Activated CD4-positive, alpha-beta T cell treated with anti-CD3 and anti-CD28 coated beads for 36 hours (primary cell): Measurements from ENCODE around the gene GPBP1L1. TPM values are rescaled to one million over a fixed set of nuclear protein-coding genes. Genes with fewer than 3 reads are reported as not detected.
A peak's percentile ranks its signal among the peaks of the same experiment; 100 is the strongest.

Source experiments
- ATAC-seq: fragments of 200-7000 bp; cut with Tn5 transposase; one replicate; pipeline ENCODE4 v1.10.0; 2021; ENCODE audit warnings: mild to moderate bottlenecking, moderate library complexity
- CTCF ChIA-PET: fragments of 350-600 bp; sonication (Branson Sonifier 250); formaldehyde crosslinking; loops from one replicate; lab custom pipeline; 2021; ENCODE audit warnings: antibody characterized with exemption; lab: Charles Lee
- POLR2A ChIA-PET: fragments of 350-600 bp; sonication (Branson Sonifier 250); formaldehyde crosslinking; loops from one replicate; lab custom pipeline; 2021; ENCODE audit warnings: antibody characterized with exemption, inconsistent platforms; lab: Charles Lee
- DNase-seq: peaks from one replicate; pipeline ENCODE4 v3.0.0-alpha.2; 2020
- H3K27ac Mint-ChIP-seq: one replicate; pipeline ENCODE4 v1.8.0; 2021; ENCODE audit warnings: mixed read lengths
- H3K27me3 Mint-ChIP-seq: one replicate; pipeline ENCODE4 v1.8.0; 2021; ENCODE audit warnings: mixed read lengths
- H3K36me3 Mint-ChIP-seq: one replicate; pipeline ENCODE4 v1.8.0; 2021; ENCODE audit warnings: low read depth, mixed read lengths
- H3K4me1 Mint-ChIP-seq: one replicate; pipeline ENCODE4 v1.8.0; 2021; ENCODE audit warnings: mixed read lengths
- H3K4me3 Mint-ChIP-seq: one replicate; pipeline ENCODE4 v1.8.0; 2021; ENCODE audit warnings: mild to moderate bottlenecking, moderate library complexity, mixed read lengths
- H3K9me3 Mint-ChIP-seq: one replicate; pipeline ENCODE4 v1.8.0; 2021; ENCODE audit warnings: low read depth, mixed read lengths
- intact Hi-C, 2 experiments: fragments of 100-400 bp; cut with DNase I in 1 of 2; cut with micrococcal nuclease in 1 of 2; formaldehyde crosslinking; loops; one replicate each; pipeline versions ENCODE4 v1.14.2 to v1.15.1; 2022 to 2024; cut with DNase I, micrococcal nuclease
- total RNA-seq, 2 experiments: library from RNA; stranded (reverse); gene quantifications; one replicate each; pipeline ENCODE4 v1.2.3, GENCODE V29; 2021

The GPBP1L1 gene
- total RNA-seq, 2 experiments from 2014 or later: 101 to 112 TPM

DNA sequence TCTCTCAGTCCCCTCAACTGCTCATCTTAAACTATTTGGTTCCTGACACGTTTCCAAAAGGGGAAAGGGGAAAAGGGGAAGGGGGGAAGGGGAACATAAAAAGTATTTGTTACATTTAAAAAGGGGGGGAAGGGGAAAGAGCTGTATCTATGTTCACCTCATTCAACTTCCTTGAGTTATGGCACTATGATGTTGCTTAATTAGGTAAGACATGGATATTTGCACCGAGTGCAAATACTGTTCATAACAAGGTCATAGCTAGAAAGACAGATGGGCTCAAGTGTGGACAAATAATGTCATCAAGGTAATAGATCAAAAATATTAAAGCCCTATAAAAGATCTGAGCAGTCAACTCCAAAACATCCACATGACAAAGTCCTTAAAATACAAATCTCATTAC lies 26.0 kb downstream of the GPBP1L1 start:
- no peaks in the 10 kb centered on the region for H3K9me3 Mint-ChIP-seq
- H3K27ac Mint-ChIP-seq: no peak overlapping the region
- intact Hi-C loops: no loop called here
- peaks cover 44% of the 10 kb centered on the region for H3K36me3 Mint-ChIP-seq
- CTCF ChIA-PET: interaction anchor here (1.0 kb wide), 1 partner anchor 190 kb away, joined by 3 read pairs; no protein-coding TSS in a partner anchor
- H3K4me3 Mint-ChIP-seq: no peak overlapping the region
- DNase-seq: no peak
- no peaks in the 10 kb centered on the region for H3K27me3 Mint-ChIP-seq
- POLR2A ChIA-PET: no interaction called here
- no peak for ATAC-seq
- peaks cover 19% of the 10 kb centered on the region for H3K4me1 Mint-ChIP-seq

DNA sequence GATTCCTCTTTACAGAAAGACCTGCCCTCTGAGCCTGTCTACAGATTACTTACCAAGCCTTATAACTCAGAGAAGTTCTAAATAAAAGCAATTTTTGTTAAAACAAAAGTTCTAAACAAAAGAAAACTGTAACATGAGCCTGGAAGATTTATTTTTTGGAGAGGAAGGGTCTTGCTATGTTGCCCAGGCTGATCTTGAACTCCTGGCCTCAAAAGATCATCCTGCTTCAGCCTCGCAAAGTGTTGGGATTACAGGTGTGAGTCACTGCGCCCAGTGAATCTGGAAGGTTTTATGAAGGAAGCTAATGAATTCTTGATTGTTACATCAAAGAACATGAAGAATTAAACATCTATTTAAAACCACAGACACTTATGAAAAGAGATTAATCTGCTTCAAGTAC lies 27.1 kb downstream of the GPBP1L1 start:
- no peak overlapping the region for H3K27ac Mint-ChIP-seq
- ATAC-seq (no peak), DNase-seq (no peak)
- intact Hi-C loops: loop anchor here (5.0 to 10.0 kb wide), 3 partner anchors 148 to 186 kb away; no protein-coding TSS in a partner anchor
- CTCF ChIA-PET: interaction anchor here (0.6 to 0.8 kb wide), 2 partner anchors 180 to 564 kb away, joined by 3 to 5 read pairs; no protein-coding TSS in a partner anchor
- POLR2A ChIA-PET: no interaction called here
- H3K4me1 Mint-ChIP-seq: peaks cover 27% of the 10 kb centered on the region
- H3K27me3 Mint-ChIP-seq: no peaks in the 10 kb centered on the region
- no peak overlapping the region for H3K4me3 Mint-ChIP-seq
- peaks cover 51% of the 10 kb centered on the region for H3K36me3 Mint-ChIP-seq
- no peaks in the 10 kb centered on the region for H3K9me3 Mint-ChIP-seq

DNA sequence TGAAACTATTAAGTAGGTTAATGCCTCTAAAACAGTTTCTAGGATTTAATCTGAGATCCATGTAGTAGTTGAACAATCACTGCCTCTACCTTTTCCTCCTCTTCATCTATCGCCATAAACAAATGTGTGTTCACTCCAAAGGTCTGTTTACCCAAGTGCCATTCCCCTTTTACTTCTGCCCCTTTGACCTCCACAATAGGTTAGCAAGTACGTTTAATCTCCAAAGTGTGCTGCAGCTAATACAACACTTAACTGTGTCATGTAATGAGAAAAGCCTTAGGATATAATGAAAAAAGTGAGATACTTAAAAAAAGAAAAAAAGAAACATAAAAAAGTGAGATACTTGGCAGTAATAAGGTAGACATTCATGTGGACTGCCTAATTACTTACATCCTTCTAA lies 28.2 kb downstream of the GPBP1L1 start:
- H3K4me1 Mint-ChIP-seq: peaks cover 23% of the 10 kb centered on the region
- CTCF ChIA-PET: interaction anchor here (1.1 kb wide), 1 partner anchor 525 kb away, joined by 3 read pairs; no protein-coding TSS in a partner anchor
- H3K36me3 Mint-ChIP-seq: peaks cover 50% of the 10 kb centered on the region

DNA sequence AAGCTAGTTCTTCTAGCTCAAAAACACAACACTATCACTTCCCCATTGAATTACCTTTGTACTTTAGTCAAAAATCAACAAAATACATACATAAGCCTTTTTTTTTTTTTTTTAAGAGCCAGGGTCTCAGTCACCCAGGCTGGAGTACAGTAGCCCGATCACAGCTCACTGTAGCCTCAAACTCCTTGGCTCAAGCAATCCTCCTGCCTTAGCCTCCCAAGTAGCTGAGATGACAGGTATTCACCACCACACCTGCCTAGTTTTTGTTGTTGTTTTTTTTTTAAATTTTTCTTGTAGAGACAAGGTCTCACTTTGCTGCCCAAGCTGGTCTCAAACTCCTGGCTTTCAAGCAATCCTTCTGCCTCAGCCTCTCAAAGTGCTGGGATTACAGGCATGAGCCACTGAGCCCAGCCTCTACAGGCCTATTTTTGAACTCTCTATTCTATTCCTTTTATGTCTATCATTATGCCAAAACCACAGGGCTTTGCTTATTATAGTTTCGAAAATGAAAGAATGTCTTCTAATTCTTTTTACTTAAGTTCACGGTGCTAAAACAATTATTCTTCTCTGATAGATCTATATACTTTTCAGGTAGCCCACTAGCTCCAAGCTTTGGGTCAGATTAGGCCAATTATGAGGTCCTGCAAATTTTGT lies 29.6 kb downstream of the GPBP1L1 start:
- Mint-ChIP-seq H3K27ac (no peak overlapping the region), H3K36me3 (peaks cover 57% of the 10 kb centered on the region), H3K4me3 (no peak overlapping the region), H3K9me3 (no peaks in the 10 kb centered on the region), H3K27me3 (no peaks in the 10 kb centered on the region), H3K4me1 (peaks cover 15% of the 10 kb centered on the region)
- CTCF ChIA-PET: interaction anchor here (0.6 to 1.3 kb wide), 5 partner anchors 10 to 186 kb away, joined by 3 to 5 read pairs (median 4); partner anchors contain the start of gene GPBP1L1
- intact Hi-C loops: loop anchor here (5.0 to 10.0 kb wide), 3 partner anchors 151 to 188 kb away; no protein-coding TSS in a partner anchor
- no peak for DNase-seq
- no peak for ATAC-seq
- POLR2A ChIA-PET: no interaction called here

More for the DNA sequence above, 28.2 kb downstream of the GPBP1L1 start:
- Mint-ChIP-seq H3K27ac (peak overlapping the region; percentile 59), H3K4me3 (no peak overlapping the region), H3K9me3 (no peaks in the 10 kb centered on the region), H3K27me3 (no peaks in the 10 kb centered on the region)
- ATAC-seq (no peak), DNase-seq (no peak)
- intact Hi-C loops: loop anchor here (5.0 to 10.0 kb wide), 3 partner anchors 149 to 187 kb away; no protein-coding TSS in a partner anchor
- POLR2A ChIA-PET: interaction anchor here (0.6 kb wide), 1 partner anchor 49 kb away, joined by 6 read pairs; no protein-coding TSS in a partner anchor

- peak overlapping the region; percentile 2 for H3K27ac Mint-ChIP-seq
- peaks cover 53% of the 10 kb centered on the region for H3K36me3 Mint-ChIP-seq
- DNase-seq (peak; percentile 23), ATAC-seq (peak; percentile 99)
- POLR2A ChIA-PET: interaction anchor here (0.6 to 1.2 kb wide), 6 partner anchors 10 to 529 kb away, joined by 3 to 8 read pairs (median 4); partner anchors contain the start of gene GPBP1L1
- no peaks in the 10 kb centered on the region for H3K27me3 Mint-ChIP-seq
- peaks cover 15% of the 10 kb centered on the region for H3K4me1 Mint-ChIP-seq
- intact Hi-C loops: loop anchor here (2.0 to 10.0 kb wide), 4 partner anchors 32 to 190 kb away; partner anchors contain the start of gene GPBP1L1 (in 1 of the 2)
- no peak overlapping the region for H3K4me3 Mint-ChIP-seq
- CTCF ChIA-PET: interaction anchor here (0.6 to 1.9 kb wide), 6 partner anchors 9 to 569 kb away, joined by 3 to 8 read pairs (median 4); no protein-coding TSS in a partner anchor
- H3K9me3 Mint-ChIP-seq: no peaks in the 10 kb centered on the region
These were observed 31.6 kb downstream of the GPBP1L1 start for GRCh38 chr1:45654540-45655280.

- H3K27me3 Mint-ChIP-seq: no peaks in the 10 kb centered on the region
- ATAC-seq: no peak
- H3K27ac Mint-ChIP-seq: no peak overlapping the region
- no peaks in the 10 kb centered on the region for H3K4me1 Mint-ChIP-seq
- DNase-seq: no peak
- peaks cover 15% of the 10 kb centered on the region for H3K36me3 Mint-ChIP-seq
- ChIA-PET POLR2A (no interaction called here), CTCF (no interaction called here)
- H3K9me3 Mint-ChIP-seq: no peaks in the 10 kb centered on the region
- intact Hi-C loops: no loop called here
- H3K4me3 Mint-ChIP-seq: no peak overlapping the region
These were observed 38.9 kb downstream of the GPBP1L1 start for GRCh38 chr1:45647248-45648021.

GRCh38 chr1:45644661-45645060 lies 41.7 kb downstream of the GPBP1L1 start:
- no peak overlapping the region for H3K4me3 Mint-ChIP-seq
- DNase-seq: no peak
- H3K27me3 Mint-ChIP-seq: no peaks in the 10 kb centered on the region
- no peak overlapping the region for H3K27ac Mint-ChIP-seq
- H3K4me1 Mint-ChIP-seq: no peaks in the 10 kb centered on the region
- peaks cover 28% of the 10 kb centered on the region for H3K36me3 Mint-ChIP-seq
- ChIA-PET POLR2A (interaction anchor here (0.5 to 0.6 kb wide), 2 partner anchors 51 to 961 kb away, joined by 3 read pairs; no protein-coding TSS in a partner anchor), CTCF (interaction anchor here (0.6 kb wide), 1 partner anchor 25 kb away, joined by 3 read pairs; no protein-coding TSS in a partner anchor)
- H3K9me3 Mint-ChIP-seq: no peaks in the 10 kb centered on the region
- intact Hi-C loops: no loop called here
- ATAC-seq: no peak

- intact Hi-C loops: no loop called here
- Mint-ChIP-seq H3K4me1 (no peaks in the 10 kb centered on the region), H3K36me3 (peaks cover 25% of the 10 kb centered on the region), H3K9me3 (no peaks in the 10 kb centered on the region), H3K27me3 (no peaks in the 10 kb centered on the region), H3K27ac (no peak overlapping the region), H3K4me3 (no peak overlapping the region)
- ChIA-PET POLR2A (interaction anchor here (0.5 to 0.6 kb wide), 2 partner anchors 50 to 960 kb away, joined by 3 read pairs; no protein-coding TSS in a partner anchor), CTCF (interaction anchor here (0.5 to 0.6 kb wide), 2 partner anchors 11 to 157 kb away, joined by 3 read pairs; no protein-coding TSS in a partner anchor)
- DNase-seq (no peak), ATAC-seq (no peak)
These were observed 42.4 kb downstream of the GPBP1L1 start for GRCh38 chr1:45643978-45644377.

GRCh38 chr1:45643321-45643720 lies 43.0 kb downstream of the GPBP1L1 start:
- no peaks in the 10 kb centered on the region for H3K27me3 Mint-ChIP-seq
- ChIA-PET POLR2A (no interaction called here), CTCF (no interaction called here)
- no peak for DNase-seq
- H3K36me3 Mint-ChIP-seq: peaks cover 25% of the 10 kb centered on the region
- no peak overlapping the region for H3K27ac Mint-ChIP-seq
- ATAC-seq: no peak
- no peaks in the 10 kb centered on the region for H3K4me1 Mint-ChIP-seq
- no peak overlapping the region for H3K4me3 Mint-ChIP-seq
- intact Hi-C loops: no loop called here
- no peaks in the 10 kb centered on the region for H3K9me3 Mint-ChIP-seq

DNA sequence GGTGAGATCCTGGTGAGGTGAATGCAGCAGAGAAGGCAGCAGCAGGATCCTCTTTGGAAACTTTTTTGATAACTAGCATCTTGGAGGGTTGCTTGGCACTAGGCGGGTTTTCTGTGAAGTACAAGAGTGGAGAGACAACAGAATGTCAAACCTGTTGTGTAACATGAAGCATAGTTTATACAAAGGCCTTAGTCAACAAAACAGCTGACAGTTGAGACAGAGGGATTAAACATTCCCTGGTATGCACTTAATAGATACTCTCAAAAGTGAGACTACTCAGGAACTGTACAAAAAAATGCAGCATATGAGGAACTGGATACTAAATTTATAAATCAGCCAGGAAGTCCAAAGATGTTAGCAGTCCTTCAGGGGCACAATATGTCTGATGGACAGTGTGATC lies 46.0 kb downstream of the GPBP1L1 start:
- Mint-ChIP-seq H3K4me3 (no peak overlapping the region), H3K27me3 (no peaks in the 10 kb centered on the region), H3K27ac (peak overlapping the region; percentile 2), H3K9me3 (no peaks in the 10 kb centered on the region), H3K36me3 (peaks cover 19% of the 10 kb centered on the region), H3K4me1 (no peaks in the 10 kb centered on the region)
- CTCF ChIA-PET: no interaction called here
- ATAC-seq (no peak), DNase-seq (no peak)
- intact Hi-C loops: no loop called here
- POLR2A ChIA-PET: no interaction called here
